Stimulated activated CD4-positive, alpha-beta T cell treated with anti-CD3 and anti-CD28 coated beads, Interleukin-4, amount 100 ng/mL, for 4 hours (primary cell): ENCODE results near the gene ZNF134.
A peak's percentile ranks its signal among the peaks of the same experiment; 100 is the strongest.

Source experiments
- DNase-seq, 2 experiments: peaks; one replicate each; pipeline ENCODE4 v3.0.0-alpha.2; 2020

Gene ZNF134

DNA sequence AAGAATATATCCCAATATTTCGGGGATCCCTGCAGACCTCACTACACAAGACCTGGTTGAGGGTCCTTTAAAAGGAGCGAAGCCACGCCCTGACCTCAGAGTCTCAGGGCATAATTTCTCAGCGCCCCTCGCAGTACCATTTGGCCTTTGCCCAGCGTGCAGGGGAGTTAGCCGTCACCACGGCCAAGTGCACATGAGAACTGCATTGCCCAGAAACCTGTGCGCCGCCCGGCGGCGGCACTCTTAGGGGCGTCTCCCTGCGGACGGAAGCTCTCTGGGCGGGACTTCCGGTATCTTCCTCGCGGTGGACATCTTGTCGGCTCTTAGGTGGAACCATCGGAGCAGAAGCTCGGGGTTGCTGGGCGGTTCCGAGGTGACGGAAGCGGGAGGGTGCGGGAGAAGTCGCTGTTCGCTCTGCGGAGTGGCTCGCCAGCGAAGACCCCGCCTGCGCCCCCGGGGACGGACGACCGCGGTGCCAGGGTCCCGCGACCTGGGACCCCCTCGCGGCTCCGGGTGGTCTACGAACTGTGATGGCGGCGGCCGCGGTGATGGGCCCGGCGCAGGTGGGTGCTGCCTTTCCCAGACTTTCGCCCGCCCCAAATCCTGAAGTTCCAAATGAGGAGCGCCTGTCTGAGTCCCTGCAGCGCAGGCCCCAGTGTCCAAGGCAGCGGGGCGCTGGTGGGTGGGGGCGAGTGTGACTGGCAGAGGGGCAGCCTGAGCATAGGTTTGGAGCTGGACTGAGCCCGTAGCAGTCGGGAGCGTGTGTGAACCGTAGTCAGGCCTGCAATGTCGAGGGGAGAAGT lies at the start of gene ZNF134:
TSS of gene ZNF134 (plus strand) at position 302 of the 803 bp plus-strand sequence. CDS start 5,227 bp downstream, outside the sequence.
- DNase-seq = peak; percentile 88

GRCh38 chr19:57566396-57567265 lies 47.4 kb upstream of the ZNF134 start:
- DNase-seq = no peak

- DNase-seq = no peak
These were observed 43.3 kb upstream of the ZNF134 start for GRCh38 chr19:57570707-57571106.

DNA sequence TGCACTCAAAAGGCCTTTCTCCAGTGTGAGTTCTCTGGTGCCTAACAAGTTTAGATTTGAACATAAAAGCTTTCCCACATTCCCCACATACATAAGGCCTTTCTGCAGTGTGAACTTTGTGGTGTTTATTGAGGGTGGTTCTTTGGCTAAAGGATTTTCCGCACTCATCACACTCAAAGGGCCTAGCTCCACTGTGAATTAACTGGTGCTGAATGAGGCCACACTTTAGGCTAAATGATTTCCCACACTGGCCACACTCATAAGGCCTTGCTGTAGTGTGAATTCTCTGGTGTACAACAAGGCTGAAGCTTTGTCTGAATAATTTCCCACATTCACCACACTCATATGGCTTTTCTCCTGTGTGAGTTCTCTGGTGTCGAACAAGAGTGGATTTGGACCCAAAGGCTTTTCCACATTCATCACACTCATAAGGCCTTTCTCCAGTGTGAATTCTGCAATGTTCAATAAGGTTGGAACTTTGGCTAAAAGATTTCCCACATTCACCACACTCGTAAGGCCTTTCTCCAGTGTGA lies 41.6 kb upstream of the ZNF134 start:
- no peak for DNase-seq

- no peak for DNase-seq
These were observed 37.4 kb upstream of the ZNF134 start for GRCh38 chr19:57576661-57577060.

DNA sequence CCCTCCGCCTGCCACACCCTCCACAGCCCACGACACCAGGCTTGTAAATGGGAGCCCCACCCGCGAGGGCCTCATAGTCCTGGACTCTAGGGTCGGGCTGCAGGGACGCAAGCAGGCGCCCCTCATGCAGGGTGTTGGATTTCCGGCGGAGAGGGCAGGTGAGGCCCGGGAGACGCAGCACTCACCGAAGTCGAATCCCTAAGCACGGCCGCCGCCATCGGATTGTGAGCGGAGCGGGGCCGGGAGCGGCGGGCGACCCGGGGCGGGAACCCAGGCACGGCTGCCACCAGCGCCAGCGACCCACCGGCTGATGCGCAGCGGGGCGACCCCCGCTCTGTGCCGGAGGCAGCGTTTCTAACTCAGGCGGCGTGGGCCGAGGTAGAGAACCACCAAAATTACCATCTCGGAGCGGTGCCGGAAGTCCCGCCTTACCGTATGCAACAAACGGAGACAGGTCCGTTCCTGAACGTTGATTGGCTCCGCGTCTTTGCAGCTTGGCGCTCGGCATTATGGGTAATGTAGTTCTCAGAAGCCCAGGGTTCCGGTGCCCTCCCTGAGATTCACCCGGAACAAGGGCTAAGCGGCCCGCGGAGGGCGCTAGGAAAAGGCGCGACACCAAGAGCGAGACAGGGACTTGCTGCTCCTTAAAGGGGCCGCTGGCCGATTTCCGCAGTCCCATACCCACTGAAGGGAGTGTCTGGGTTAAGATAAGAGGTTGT lies 35.4 kb upstream of the ZNF134 start, which contains the start of gene ZNF416:
TSS of gene ZNF416 (minus strand) at position 425 of the 719 bp plus-strand sequence. CDS start at position 218, 207 bp downstream.
- peak; percentile 84 to 96 for DNase-seq

- DNase-seq = no peak
These were observed 30.9 kb upstream of the ZNF134 start for GRCh38 chr19:57583104-57583520.

GRCh38 chr19:57583521-57584416 lies 30.3 kb upstream of the ZNF134 start, which contains the start of gene ZIK1:
Gene ZIK1, plus strand, starts transcription at chr19:57584145. Its CDS starts 212 bp downstream, at chr19:57584357.
- DNase-seq = peak; percentile 73 to 88

GRCh38 chr19:57587529-57587928 lies 26.5 kb upstream of the ZNF134 start:
- DNase-seq = no peak

GRCh38 chr19:57599377-57599760 lies 14.7 kb upstream of the ZNF134 start:
- DNase-seq = no peak

DNA sequence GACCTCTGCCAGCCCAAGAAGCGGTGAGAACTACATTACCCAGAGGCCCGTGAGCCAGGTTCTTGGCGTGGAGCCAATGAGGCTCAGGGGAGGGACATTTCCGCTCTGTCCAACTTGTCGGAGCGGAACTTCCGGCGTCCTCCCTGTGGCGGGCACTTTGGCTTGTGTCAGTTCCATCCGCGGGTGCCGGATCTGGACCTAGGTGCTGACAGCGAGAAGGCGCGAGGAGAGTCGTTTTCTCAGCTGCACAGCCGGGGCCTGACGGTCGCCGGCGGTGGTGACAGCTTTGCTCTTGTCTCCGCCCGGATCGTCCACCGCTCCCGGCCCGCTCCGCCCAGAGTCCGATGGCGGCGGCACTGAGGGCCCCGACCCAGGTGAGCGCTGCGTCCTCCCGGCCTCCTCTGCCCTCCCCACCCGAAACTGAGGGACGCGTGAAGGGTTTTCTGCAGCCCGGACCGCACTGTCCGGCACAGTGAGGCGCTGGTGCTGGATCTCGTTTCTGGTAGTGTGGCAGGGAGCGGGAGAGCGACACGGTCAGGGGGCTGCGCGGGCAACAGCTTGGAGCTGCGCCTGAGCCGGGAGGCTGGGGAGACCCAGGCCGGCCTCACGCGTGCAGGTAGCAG lies 14.2 kb upstream of the ZNF134 start, which contains the start of gene ZNF530:
TSS of gene ZNF530 (plus strand) at position 125 of the 623 bp plus-strand sequence. CDS start 4,461 bp downstream, outside the sequence.
- DNase-seq = peak; percentile 79 to 87

GRCh38 chr19:57606931-57607330 lies 7.1 kb upstream of the ZNF134 start:
- no peak for DNase-seq

DNA sequence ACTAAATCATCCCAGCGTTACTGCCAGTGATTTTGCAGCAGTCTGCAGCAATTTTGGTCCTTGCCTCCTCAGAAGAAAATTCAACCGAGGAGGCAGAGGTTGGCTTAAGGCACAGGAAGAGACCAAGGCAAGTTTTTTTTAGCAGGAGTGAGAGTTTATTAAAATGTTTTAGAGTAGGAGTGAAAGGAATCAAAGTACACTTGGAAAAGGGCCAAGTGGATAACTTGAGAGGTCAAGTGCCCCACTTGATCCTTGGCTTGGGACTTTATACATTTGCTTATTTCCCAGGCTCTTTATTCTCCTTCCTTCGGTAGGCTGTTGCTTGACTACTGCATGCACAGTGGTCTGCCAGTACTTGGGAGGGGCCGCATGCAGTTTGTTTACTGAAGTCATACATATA lies 2.9 kb upstream of the ZNF134 start:
- no peak for DNase-seq

DNA sequence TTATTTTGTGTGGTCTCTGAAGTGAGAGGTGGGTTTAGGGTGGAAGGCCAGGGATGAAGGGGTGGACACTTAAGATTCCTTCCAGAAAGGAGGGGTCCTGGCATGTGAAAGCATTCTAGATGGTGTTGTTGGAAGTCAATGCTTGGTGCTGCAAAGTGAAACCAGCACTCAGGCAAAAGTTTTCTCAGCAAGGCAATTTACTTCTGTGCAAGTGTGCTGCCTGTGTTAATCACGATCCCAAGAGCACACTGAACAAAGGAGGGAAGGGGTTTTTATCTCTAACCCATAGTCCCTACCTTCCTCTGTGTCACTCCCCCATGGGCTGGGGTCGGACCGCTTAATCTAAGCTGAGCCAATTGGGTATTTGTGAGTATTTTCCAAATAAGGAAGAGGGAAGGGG lies 1.3 kb downstream of the ZNF134 start:
- no peak for DNase-seq

DNA sequence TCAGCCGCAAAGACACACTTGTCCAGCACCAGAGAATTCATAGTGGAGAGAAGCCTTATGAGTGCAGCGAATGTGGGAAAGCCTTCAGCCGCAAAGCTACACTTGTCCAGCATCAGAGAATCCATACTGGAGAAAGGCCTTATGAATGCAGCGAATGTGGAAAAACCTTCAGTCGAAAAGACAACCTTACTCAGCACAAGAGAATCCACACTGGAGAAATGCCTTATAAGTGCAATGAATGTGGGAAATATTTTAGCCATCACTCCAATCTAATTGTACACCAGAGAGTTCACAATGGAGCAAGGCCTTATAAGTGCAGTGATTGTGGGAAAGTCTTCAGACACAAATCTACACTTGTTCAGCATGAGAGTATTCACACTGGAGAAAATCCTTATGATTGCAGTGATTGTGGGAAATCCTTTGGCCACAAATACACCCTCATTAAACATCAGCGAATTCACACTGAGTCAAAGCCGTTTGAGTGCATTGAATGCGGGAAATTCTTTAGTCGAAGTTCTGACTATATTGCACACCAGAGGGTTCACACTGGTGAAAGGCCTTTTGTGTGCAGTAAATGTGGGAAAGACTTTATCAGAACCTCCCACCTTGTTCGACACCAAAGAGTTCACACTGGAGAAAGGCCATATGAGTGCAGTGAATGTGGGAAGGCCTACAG lies 6.8 kb downstream of the ZNF134 start:
- no peak for DNase-seq

DNA sequence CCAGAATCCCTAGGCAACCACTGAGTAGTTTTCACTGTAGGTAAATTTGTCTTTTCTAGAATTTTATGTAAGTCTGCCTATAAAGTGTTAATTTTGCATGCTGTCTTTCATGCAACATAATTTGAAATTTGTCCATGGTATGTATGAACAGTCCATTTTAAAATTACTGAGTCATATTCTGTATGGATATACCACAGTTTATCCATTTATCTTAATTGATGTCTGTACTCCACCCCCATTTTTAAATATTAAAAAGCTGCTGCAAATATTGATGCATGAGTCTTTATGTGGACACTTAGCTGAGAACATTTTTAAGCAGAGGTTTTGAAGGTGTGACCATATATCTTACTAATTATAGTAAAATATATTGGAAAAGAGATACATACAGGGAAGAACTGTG lies 9.0 kb downstream of the ZNF134 start:
- DNase-seq = no peak

DNA sequence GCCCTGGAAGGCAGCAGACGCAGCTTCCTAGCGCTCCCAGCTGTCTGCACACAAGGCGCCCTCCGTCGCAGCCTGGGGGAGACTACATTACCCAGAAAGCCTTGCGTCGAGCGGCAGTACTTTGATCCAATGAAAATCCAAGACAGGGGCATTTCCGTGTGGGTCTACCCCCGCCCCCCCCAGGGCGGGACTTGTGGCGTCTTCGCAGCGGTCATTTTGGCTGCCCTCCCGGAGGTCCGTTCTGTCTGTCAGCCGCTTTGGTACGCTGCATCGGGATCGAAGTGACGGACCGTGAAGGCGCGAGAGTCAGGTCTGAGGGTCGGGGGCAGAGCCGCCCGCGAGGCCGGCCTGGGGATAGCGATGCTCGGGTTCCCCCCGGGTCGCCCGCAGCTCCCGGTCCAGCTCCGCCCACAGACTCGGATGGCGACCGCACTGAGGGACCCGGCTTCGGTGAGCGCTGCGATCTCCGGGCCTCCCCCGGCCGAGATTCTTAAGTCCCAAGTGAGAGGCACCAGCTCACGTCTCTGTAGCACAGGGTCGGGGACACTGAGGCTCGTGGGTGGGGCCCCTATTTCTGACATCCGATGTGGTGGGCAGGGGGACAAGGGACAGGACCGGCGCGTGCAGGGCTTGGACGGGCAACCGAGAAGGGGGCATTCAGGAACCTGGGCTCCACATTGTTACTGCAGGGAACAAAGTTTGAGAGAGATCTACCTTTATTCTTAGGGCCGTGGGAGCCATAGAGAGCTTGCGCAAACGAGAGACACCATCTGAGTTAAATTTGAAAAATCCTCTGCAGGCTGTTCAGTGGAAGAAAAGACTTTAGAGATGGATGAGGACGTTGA lies 19.2 kb downstream of the ZNF134 start, which contains the start of gene ZNF211:
TSS of gene ZNF211 (plus strand) at position 182 of the 845 bp plus-strand sequence. CDS start at position 361, 179 bp downstream.
- peak; percentile 81 to 86 for DNase-seq

GRCh38 chr19:57633832-57634131 lies 19.7 kb downstream of the ZNF134 start:
- DNase-seq = no peak

- no peak for DNase-seq
These were observed 23.3 kb downstream of the ZNF134 start for GRCh38 chr19:57637379-57637778.
